ENCODE results near the gene OPN4. TPM values are rescaled to one million over a fixed set of nuclear protein-coding genes. Genes with fewer than 3 reads are reported as not detected.

OPN4 gene
- total RNA-seq, 2 donors from 2014 or later: not detected

- no peak for TF ChIP-seq POLR2A (IDR thresholded peaks at IDR 0.05)
- TF ChIP-seq, protein P1, sequence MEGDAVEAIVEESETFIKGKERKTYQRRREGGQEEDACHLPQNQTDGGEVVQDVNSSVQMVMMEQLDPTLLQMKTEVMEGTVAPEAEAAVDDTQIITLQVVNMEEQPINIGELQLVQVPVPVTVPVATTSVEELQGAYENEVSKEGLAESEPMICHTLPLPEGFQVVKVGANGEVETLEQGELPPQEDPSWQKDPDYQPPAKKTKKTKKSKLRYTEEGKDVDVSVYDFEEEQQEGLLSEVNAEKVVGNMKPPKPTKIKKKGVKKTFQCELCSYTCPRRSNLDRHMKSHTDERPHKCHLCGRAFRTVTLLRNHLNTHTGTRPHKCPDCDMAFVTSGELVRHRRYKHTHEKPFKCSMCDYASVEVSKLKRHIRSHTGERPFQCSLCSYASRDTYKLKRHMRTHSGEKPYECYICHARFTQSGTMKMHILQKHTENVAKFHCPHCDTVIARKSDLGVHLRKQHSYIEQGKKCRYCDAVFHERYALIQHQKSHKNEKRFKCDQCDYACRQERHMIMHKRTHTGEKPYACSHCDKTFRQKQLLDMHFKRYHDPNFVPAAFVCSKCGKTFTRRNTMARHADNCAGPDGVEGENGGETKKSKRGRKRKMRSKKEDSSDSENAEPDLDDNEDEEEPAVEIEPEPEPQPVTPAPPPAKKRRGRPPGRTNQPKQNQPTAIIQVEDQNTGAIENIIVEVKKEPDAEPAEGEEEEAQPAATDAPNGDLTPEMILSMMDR (IDR thresholded peaks at IDR 0.05): no peak
- WGBS, 2 donors: 88 to 96% methylated on average over 1 of the region's 1 CpG
- ATAC-seq (no peak), DNase-seq (no peak)
- intact Hi-C loops (cut with DNase I): no loop called here
- Histone ChIP-seq H3K4me3 (no peak overlapping the region), H3K9me3 (no peaks in the 10 kb centered on the region), H3K27me3 (no peaks in the 10 kb centered on the region), H3K4me1 (peaks cover 8% of the 10 kb centered on the region), H3K36me3 (replicated peaks in 1 of 2; ENCODE audit: insufficient read depth in 1 of 2, low read depth in 2 of 2) (no peaks in the 10 kb centered on the region), H3K27ac (no peak overlapping the region)
Observed at GRCh38 chr10:86706977-86707376, 52.6 kb downstream of the OPN4 start.

GRCh38 chr10:86707505-86707904 lies 53.2 kb downstream of the OPN4 start:
- Histone ChIP-seq H3K36me3 (replicated peaks in 1 of 2; ENCODE audit: insufficient read depth in 1 of 2, low read depth in 2 of 2) (no peaks in the 10 kb centered on the region), H3K9me3 (no peaks in the 10 kb centered on the region), H3K4me1 (peaks cover 12% of the 10 kb centered on the region), H3K27ac (no peak overlapping the region), H3K4me3 (no peak overlapping the region), H3K27me3 (no peaks in the 10 kb centered on the region)
- no peak for TF ChIP-seq POLR2A (IDR thresholded peaks at IDR 0.05)
- TF ChIP-seq, protein P1 (IDR thresholded peaks at IDR 0.05): no peak
- intact Hi-C loops (cut with DNase I): no loop called here
- 59 to 100% methylated on average over 1 to 4 of the region's 4 CpGs for WGBS, 2 donors
- DNase-seq (no peak), ATAC-seq (no peak)

GRCh38 chr10:86708068-86708782 lies 53.9 kb downstream of the OPN4 start:
- ATAC-seq: no peak
- intact Hi-C loops (cut with DNase I): no loop called here
- TF ChIP-seq POLR2A (IDR thresholded peaks at IDR 0.05): no peak
- TF ChIP-seq, protein P1 (IDR thresholded peaks at IDR 0.05): no peak
- DNase-seq: no peak
- Histone ChIP-seq H3K9me3 (no peaks in the 10 kb centered on the region), H3K27me3 (no peaks in the 10 kb centered on the region), H3K36me3 (replicated peaks in 1 of 2; ENCODE audit: insufficient read depth in 1 of 2, low read depth in 2 of 2) (no peaks in the 10 kb centered on the region), H3K4me3 (no peak overlapping the region), H3K4me1 (peaks cover 12% of the 10 kb centered on the region), H3K27ac (no peak overlapping the region)
- 83 to 89% methylated on average over 3 to 8 of the region's 8 CpGs for WGBS, 2 donors

DNA sequence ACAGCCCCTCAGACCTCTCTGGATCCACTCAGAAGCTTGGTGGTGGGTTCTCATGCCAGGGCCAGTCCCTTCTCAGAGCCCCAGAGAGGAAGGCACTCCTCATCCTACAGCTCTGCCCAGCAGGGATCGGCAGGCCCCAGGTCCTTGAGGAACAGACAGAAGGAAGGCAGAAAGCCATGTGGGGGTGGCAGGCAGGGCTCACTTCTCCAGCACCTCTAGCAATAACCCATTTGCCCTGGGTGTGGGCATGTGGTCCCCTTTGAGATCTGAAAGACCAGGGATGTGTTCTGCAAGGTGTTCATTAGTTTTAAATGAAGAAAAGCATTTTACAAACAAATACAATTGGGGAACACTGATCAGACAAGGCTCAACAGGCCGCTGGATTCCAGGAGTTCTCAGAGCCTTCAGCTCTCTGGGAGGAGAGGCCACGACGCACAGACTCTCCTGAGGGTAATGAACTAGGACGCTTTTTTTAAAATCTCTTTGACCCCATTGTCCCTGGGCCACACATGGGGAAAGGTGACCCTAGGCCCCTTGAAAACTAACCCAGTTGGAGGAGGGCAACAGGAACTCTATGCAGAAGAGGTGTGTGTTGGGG lies 54.5 kb downstream of the OPN4 start:
- TF ChIP-seq POLR2A (IDR thresholded peaks at IDR 0.05): no peak
- TF ChIP-seq, protein P1 (IDR thresholded peaks at IDR 0.05): no peak
- intact Hi-C loops (cut with DNase I): no loop called here
- Histone ChIP-seq H3K4me1 (peaks cover 12% of the 10 kb centered on the region), H3K9me3 (no peaks in the 10 kb centered on the region), H3K27ac (no peak overlapping the region), H3K27me3 (no peaks in the 10 kb centered on the region), H3K4me3 (no peak overlapping the region), H3K36me3 (replicated peaks in 1 of 2; ENCODE audit: insufficient read depth in 1 of 2, low read depth in 2 of 2) (no peaks in the 10 kb centered on the region)
- ATAC-seq: no peak
- no peak for DNase-seq
- WGBS, 2 donors: 80 to 87% methylated on average over 5 of the region's 5 CpGs

Measured in body of pancreas (tissue), 4 donors.